Renal cortex interstitium (tissue), 11 donors: ENCODE results near the gene CCDC160. TPM values are rescaled to one million over a fixed set of nuclear protein-coding genes. Genes with fewer than 3 reads are reported as not detected.
"Not testable (repeated sequence)": the region's sequence is repeated elsewhere in the genome, so short reads cannot be mapped to it uniquely, and the experiment has no call there.

Experiments used
- DNase-seq, 11 donors: peaks; one replicate each; pipeline ENCODE4 v3.0.0-alpha.2; 2013; ENCODE audit warnings: low read depth in 9 of 11, low spot score in 4 of 11; ENCODE audit errors: extremely low read depth in 1 of 11
- polyA plus RNA-seq, 3 donors: library from polyadenylated mRNA; unstranded; fragments of 120-200 nt; gene quantifications; one replicate each; pipeline ENCODE4 v1.2.1, GENCODE V29; 2013; ENCODE audit not compliant: insufficient read length in 3 of 3

CCDC160 gene
- polyA plus RNA-seq, 3 donors: 9.4 to 12.8 (median 11.5) TPM

DNA sequence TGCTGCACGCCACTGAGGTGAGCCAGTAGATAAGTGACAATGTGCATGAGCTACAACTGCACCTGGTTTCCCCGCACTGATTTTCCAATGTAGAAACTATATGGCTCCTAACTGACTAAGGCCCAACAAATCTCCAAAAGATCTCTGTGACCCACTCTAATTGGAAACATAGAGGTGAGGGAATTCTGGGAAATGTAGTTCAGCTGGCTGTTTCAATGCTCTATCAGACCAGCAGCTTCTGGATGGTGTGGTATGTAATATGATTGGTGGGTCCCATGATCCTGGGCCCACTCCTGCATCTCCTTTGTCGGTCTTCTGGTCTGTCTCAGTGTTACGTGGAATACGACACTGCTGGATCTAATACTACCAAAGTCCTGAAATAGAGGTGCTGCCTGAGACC is 18.6 kb downstream of the CCDC160 start:
- no peak for DNase-seq

DNA sequence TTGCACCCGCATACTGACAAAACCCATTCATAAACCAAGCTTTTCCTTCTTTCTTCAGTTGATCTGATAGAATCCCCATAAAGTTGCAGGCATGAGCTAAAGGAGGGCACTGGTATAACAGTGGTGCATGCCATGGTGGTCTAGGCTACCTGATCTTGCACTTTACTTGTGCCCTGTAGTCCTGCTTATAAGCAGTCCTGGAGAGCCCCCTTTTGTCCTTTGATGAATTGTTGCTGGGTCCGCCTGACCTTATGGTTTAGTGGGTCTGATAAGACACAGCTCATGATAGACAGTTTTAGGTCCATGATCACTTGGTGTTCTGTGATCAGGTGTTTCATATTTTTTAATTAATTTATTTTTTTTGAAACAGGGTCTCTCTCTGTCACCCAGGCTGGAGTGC is 19.7 kb downstream of the CCDC160 start:
- no peak for DNase-seq

DNA sequence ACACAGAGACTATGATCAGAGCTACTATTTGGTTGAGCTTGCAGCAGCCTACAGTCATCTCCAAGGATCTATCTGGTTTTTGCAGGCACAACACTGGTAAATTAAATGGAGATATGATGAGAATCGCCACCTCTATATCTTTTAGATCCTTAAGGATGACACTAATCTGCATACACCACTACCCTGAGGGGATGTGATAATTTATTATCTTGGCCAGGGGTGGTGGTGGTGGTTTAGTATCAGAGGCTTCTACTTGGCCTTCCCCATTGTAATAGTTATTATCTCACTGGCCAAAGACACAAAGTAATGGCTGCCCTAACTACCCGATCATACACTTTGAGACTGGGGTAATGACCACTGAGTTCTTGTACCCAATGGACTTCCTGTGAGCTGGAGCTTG is 21.2 kb downstream of the CCDC160 start:
- no peak for DNase-seq

DNA sequence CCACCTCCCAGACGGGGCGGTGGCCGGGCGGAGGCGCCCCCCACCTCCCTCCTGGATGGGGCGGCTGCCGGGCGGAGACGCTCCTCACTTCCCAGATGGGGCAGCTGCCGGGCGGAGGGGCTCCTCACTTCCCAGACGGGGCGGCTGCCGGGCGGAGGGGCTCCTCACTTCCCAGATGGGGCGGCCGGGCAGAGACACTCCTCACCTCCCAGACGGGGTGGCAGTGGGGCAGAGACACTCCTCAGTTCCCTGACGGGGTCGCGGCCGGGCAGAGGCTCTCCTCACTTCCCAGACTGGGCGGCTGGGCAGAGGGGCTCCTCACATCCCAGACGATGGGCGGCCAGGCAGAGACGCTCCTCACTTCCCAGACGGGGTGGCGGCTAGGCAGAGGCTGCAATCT is 49.0 kb downstream of the CCDC160 start:
- not testable (repeated sequence) for DNase-seq

DNA sequence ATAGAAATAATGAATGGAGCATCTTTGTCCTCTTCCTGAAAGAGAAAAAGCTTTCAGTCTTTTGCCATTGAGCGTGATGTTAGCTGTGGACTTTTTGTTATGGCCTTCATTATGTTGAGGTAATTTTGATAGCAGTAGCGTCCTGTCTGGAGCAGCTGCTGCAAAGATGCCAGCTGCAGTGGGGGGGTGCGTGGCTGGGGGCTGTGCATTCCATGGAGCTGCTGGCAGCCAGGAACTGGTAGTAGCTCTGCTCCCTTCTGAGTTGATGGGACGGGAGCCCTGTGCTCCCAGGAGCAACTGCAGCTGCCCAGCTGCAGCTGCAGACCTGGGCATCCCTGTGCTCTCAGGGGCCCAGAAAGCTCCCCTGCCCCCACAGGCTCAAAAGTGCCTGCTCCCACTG is 50.4 kb downstream of the CCDC160 start:
- DNase-seq: no peak

DNA sequence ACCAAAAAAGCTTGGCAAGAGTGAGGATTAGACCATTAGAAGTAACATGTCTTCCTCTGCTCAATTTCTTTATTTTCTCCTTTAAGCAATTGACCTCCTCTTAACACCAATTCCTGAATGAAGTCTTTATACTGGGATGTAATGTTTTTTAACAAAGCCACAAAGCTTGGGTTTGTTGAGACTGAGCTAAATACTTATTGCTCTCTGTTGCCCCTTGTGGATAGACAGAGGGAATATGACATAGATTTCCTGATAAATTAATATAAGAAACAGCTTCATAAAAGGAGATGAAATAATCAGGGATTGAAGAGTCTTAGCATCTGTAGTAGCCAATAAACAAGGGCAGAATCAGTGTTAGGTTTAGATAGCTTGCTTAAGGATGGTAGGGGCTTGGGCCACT is 57.6 kb downstream of the CCDC160 start:
- no peak for DNase-seq

Other genes with a start within 250 kb of the CCDC160 start
- gene PHF6, start 136.1 kb downstream of the CCDC160 start, polyA plus RNA-seq: 10 to 100 TPM; 52.7 to 60.6 (median 53.9) TPM
- gene HPRT1, start 223.0 kb downstream of the CCDC160 start, polyA plus RNA-seq: 10 to 100 TPM; 43.2 to 52.2 (median 43.5) TPM